ENCODE data around the gene MARK4.

DNA sequence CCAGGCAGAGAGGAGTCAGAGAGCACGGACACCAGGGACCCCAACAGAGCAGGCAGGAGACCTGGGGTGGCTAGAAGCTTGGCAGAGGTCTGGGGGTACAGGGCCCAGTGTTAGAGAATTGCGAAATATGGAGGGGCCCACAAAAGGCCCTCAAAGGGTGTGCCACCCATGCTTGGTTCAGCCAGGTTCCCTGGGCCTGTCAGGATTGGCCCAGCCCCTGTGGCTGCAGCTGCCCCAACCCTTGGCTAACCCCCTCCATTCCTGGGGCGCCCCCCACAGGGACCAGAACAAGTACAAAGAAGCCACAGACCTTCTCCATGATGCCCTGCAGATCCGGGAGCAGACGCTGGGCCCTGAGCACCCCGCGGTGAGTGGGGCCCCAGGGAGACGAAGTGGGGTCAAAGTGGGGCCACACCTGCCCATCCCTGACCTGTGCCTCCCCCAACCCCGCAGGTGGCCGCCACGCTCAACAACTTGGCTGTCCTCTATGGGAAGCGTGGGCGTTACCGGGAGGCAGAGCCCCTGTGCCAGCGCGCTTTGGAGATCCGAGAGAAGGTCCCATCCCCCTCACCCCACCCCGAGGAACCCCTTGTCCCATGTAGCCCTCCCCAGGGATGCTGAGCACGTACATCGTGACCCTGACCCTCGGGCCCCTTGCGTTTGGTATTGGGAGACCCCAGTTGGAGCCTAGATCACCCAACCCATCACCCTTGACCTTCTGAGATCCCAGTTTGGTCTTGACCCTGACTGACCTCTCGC, 97.5 kb downstream of the MARK4 start:
- TF ChIP-seq EZH2phosphoT487 (IDR thresholded peaks at IDR 0.05; ENCODE audit: insufficient read depth, low read depth) (no peak), EZH2 (IDR thresholded peaks at IDR 0.05; ENCODE audit: insufficient read depth, poor library complexity, severe bottlenecking) (no peak)

All from GM23248 (cell line).